ENCODE measurements around the gene LDHAL6B.

Gene LDHAL6B

GRCh38 chr15:59208613-59209249, 2.1 kb downstream of the LDHAL6B start:
- Histone ChIP-seq H3K27ac (ENCODE audit: low read depth, low read length) (no peak overlapping the region), H4K8ac (ENCODE audit: low read depth, low read length) (no peak overlapping the region), H2BK5ac (ENCODE audit: low read depth, low read length, poor library complexity) (no peak overlapping the region), H4K91ac (ENCODE audit: low read depth, low read length) (no peak overlapping the region), H3K4ac (ENCODE audit: low read depth, low read length) (no peak overlapping the region), H3K18ac (ENCODE audit: low read length) (no peak overlapping the region), H4K12ac (ENCODE audit: low read depth, low read length) (no peak overlapping the region), H2AFZ (ENCODE audit: insufficient read depth, low read length, poor library complexity) (no peak overlapping the region), H3K23ac (ENCODE audit: low read length) (no peak overlapping the region), H3K9ac (ENCODE audit: low read length) (no peak overlapping the region), H3K79me2 (ENCODE audit: control insufficient read depth, insufficient read depth, low read length, poor library complexity) (no peaks in the 10 kb centered on the region), H2AK5ac (ENCODE audit: low read length) (no peak overlapping the region), H3K79me1 (ENCODE audit: low read length) (no peaks in the 10 kb centered on the region), H3K27me3 (ENCODE audit: insufficient read depth, low read length) (no peaks in the 10 kb centered on the region), H3K4me2 (ENCODE audit: low read length) (no peak overlapping the region), H3K4me1 (ENCODE audit: control insufficient read depth in 1 of 2, insufficient read depth in 2 of 2, low read length in 2 of 2) (peaks cover 0 to 3% of the 10 kb centered on the region in 2 experiments), H3K36me3 (ENCODE audit: control insufficient read depth in 1 of 2, insufficient read depth in 2 of 2, low read length in 2 of 2) (peaks cover 5 to 18% of the 10 kb centered on the region in 2 experiments), H3K9me3 (ENCODE audit: insufficient read depth, low read depth, low read length) (no peaks in the 10 kb centered on the region), H2BK120ac (ENCODE audit: insufficient read depth, low read length, poor library complexity) (no peak overlapping the region), H3K14ac (ENCODE audit: low read length) (no peak overlapping the region), H3K4me3 (ENCODE audit: low read depth, low read length) (no peak overlapping the region), H2BK12ac (ENCODE audit: low read length) (no peak overlapping the region)
- no CpG with 5 or more reads among the region's 7 CpGs for WGBS (ENCODE audit: extremely low coverage, insufficient coverage, insufficient read length)
- peak in 1 of 2 donors; percentile 68 for DNase-seq

- no peak overlapping the region for H3K27ac ChIP-seq (ENCODE audit: low read depth, low read length)
- H4K12ac ChIP-seq (ENCODE audit: low read depth, low read length) = no peak overlapping the region
- H3K79me1 ChIP-seq (ENCODE audit: low read length) = no peaks in the 10 kb centered on the region
- H3K36me3 ChIP-seq (ENCODE audit: control insufficient read depth in 1 of 2, insufficient read depth in 2 of 2, low read length in 2 of 2) = peaks cover 5 to 10% of the 10 kb centered on the region in 2 experiments
- no peak overlapping the region for H2AFZ ChIP-seq (ENCODE audit: insufficient read depth, low read length, poor library complexity)
- no peaks in the 10 kb centered on the region for H3K9me3 ChIP-seq (ENCODE audit: insufficient read depth, low read depth, low read length)
- H2BK5ac ChIP-seq (ENCODE audit: low read depth, low read length, poor library complexity) = no peak overlapping the region
- no peak for DNase-seq
- no peak overlapping the region for H3K18ac ChIP-seq (ENCODE audit: low read length)
- H3K4me3 ChIP-seq (ENCODE audit: low read depth, low read length) = no peak overlapping the region
- no peaks in the 10 kb centered on the region for H3K27me3 ChIP-seq (ENCODE audit: insufficient read depth, low read length)
- no CpG with 5 or more reads among the region's 2 CpGs for WGBS (ENCODE audit: extremely low coverage, insufficient coverage, insufficient read length)
- no peak overlapping the region for H2BK12ac ChIP-seq (ENCODE audit: low read length)
- no peak overlapping the region for H2BK120ac ChIP-seq (ENCODE audit: insufficient read depth, low read length, poor library complexity)
- no peak overlapping the region for H3K23ac ChIP-seq (ENCODE audit: low read length)
- no peak overlapping the region for H2AK5ac ChIP-seq (ENCODE audit: low read length)
- H4K8ac ChIP-seq (ENCODE audit: low read depth, low read length) = no peak overlapping the region
- peaks cover 0 to 3% of the 10 kb centered on the region in 2 experiments for H3K4me1 ChIP-seq (ENCODE audit: control insufficient read depth in 1 of 2, insufficient read depth in 2 of 2, low read length in 2 of 2)
- H3K4me2 ChIP-seq (ENCODE audit: low read length) = no peak overlapping the region
- H3K79me2 ChIP-seq (ENCODE audit: control insufficient read depth, insufficient read depth, low read length, poor library complexity) = no peaks in the 10 kb centered on the region
- no peak overlapping the region for H3K4ac ChIP-seq (ENCODE audit: low read depth, low read length)
- no peak overlapping the region for H3K14ac ChIP-seq (ENCODE audit: low read length)
- no peak overlapping the region for H4K91ac ChIP-seq (ENCODE audit: low read depth, low read length)
- H3K9ac ChIP-seq (ENCODE audit: low read length) = no peak overlapping the region
Observed at GRCh38 chr15:59210186-59210585, 3.5 kb downstream of the LDHAL6B start.

GRCh38 chr15:59216911-59217310, 10.3 kb downstream of the LDHAL6B start:
- Histone ChIP-seq H2BK12ac (ENCODE audit: low read length) (no peak overlapping the region), H3K18ac (ENCODE audit: low read length) (no peak overlapping the region), H4K8ac (ENCODE audit: low read depth, low read length) (no peak overlapping the region), H3K23ac (ENCODE audit: low read length) (no peak overlapping the region), H3K14ac (ENCODE audit: low read length) (no peak overlapping the region), H3K79me2 (ENCODE audit: control insufficient read depth, insufficient read depth, low read length, poor library complexity) (no peaks in the 10 kb centered on the region), H3K9me3 (ENCODE audit: insufficient read depth, low read depth, low read length) (no peaks in the 10 kb centered on the region), H3K9ac (ENCODE audit: low read length) (no peak overlapping the region), H2BK120ac (ENCODE audit: insufficient read depth, low read length, poor library complexity) (no peak overlapping the region), H4K91ac (ENCODE audit: low read depth, low read length) (no peak overlapping the region), H3K36me3 (ENCODE audit: control insufficient read depth in 1 of 2, insufficient read depth in 2 of 2, low read length in 2 of 2) (peaks cover 1 to 2% of the 10 kb centered on the region in 2 experiments), H3K4ac (ENCODE audit: low read depth, low read length) (no peak overlapping the region), H2AFZ (ENCODE audit: insufficient read depth, low read length, poor library complexity) (no peak overlapping the region), H3K4me3 (ENCODE audit: low read depth, low read length) (no peak overlapping the region), H3K4me1 (ENCODE audit: control insufficient read depth in 1 of 2, insufficient read depth in 2 of 2, low read length in 2 of 2) (no peaks in the 10 kb centered on the region), H3K79me1 (ENCODE audit: low read length) (no peaks in the 10 kb centered on the region), H3K27ac (ENCODE audit: low read depth, low read length) (no peak overlapping the region), H3K27me3 (ENCODE audit: insufficient read depth, low read length) (no peaks in the 10 kb centered on the region), H3K4me2 (ENCODE audit: low read length) (no peak overlapping the region), H2BK5ac (ENCODE audit: low read depth, low read length, poor library complexity) (no peak overlapping the region), H4K12ac (ENCODE audit: low read depth, low read length) (no peak overlapping the region), H2AK5ac (ENCODE audit: low read length) (no peak overlapping the region)
- DNase-seq = no peak
- no CpG with 5 or more reads among the region's 5 CpGs for WGBS (ENCODE audit: extremely low coverage, insufficient coverage, insufficient read length)

GRCh38 chr15:59217876-59218498, 11.3 kb downstream of the LDHAL6B start:
- Histone ChIP-seq H3K23ac (ENCODE audit: low read length) (no peak overlapping the region), H4K91ac (ENCODE audit: low read depth, low read length) (no peak overlapping the region), H3K4me1 (ENCODE audit: control insufficient read depth in 1 of 2, insufficient read depth in 2 of 2, low read length in 2 of 2) (no peaks in the 10 kb centered on the region), H3K27me3 (ENCODE audit: insufficient read depth, low read length) (no peaks in the 10 kb centered on the region), H3K14ac (ENCODE audit: low read length) (no peak overlapping the region), H3K4ac (ENCODE audit: low read depth, low read length) (no peak overlapping the region), H3K9me3 (ENCODE audit: insufficient read depth, low read depth, low read length) (no peaks in the 10 kb centered on the region), H2BK12ac (ENCODE audit: low read length) (no peak overlapping the region), H3K36me3 (ENCODE audit: control insufficient read depth in 1 of 2, insufficient read depth in 2 of 2, low read length in 2 of 2) (peaks cover 1 to 2% of the 10 kb centered on the region in 2 experiments), H3K79me2 (ENCODE audit: control insufficient read depth, insufficient read depth, low read length, poor library complexity) (no peaks in the 10 kb centered on the region), H2BK120ac (ENCODE audit: insufficient read depth, low read length, poor library complexity) (no peak overlapping the region), H3K27ac (ENCODE audit: low read depth, low read length) (no peak overlapping the region), H2BK5ac (ENCODE audit: low read depth, low read length, poor library complexity) (no peak overlapping the region), H2AFZ (ENCODE audit: insufficient read depth, low read length, poor library complexity) (no peak overlapping the region), H3K4me2 (ENCODE audit: low read length) (no peak overlapping the region), H3K4me3 (ENCODE audit: low read depth, low read length) (no peak overlapping the region), H3K9ac (ENCODE audit: low read length) (no peak overlapping the region), H2AK5ac (ENCODE audit: low read length) (no peak overlapping the region), H4K12ac (ENCODE audit: low read depth, low read length) (no peak overlapping the region), H3K18ac (ENCODE audit: low read length) (no peak overlapping the region), H4K8ac (ENCODE audit: low read depth, low read length) (no peak overlapping the region), H3K79me1 (ENCODE audit: low read length) (no peaks in the 10 kb centered on the region)
- no CpG with 5 or more reads among the region's 14 CpGs for WGBS (ENCODE audit: extremely low coverage, insufficient coverage, insufficient read length)
- no peak for DNase-seq
